Activated T-cell treated with anti-CD3 and anti-CD28 coated beads for 24 hours (primary cell): ENCODE results near the gene MCTS1.
"Not testable (repeated sequence)": the region's sequence is repeated elsewhere in the genome, so short reads cannot be mapped to it uniquely, and the experiment has no call there.

Experiments used
- DNase-seq: peaks from one replicate; pipeline ENCODE4 v3.0.0-alpha.2; 2020; ENCODE audit warnings: low read depth

Gene MCTS1

GRCh38 chrX:120629667-120630537, 26.0 kb downstream of the MCTS1 start, which contains the start of gene C1GALT1C1:
TSS of gene C1GALT1C1 (minus strand) at chrX:120630054. CDS start at chrX:120627166, 2,888 bp downstream.
- peak; percentile 83 for DNase-seq

- DNase-seq: no peak
These were observed 34.7 kb downstream of the MCTS1 start for GRCh38 chrX:120638619-120639018.

- no peak for DNase-seq
These were observed 39.0 kb downstream of the MCTS1 start for GRCh38 chrX:120642871-120643270.

- DNase-seq: no peak
These were observed 43.2 kb downstream of the MCTS1 start for GRCh38 chrX:120647127-120647526.

- not testable (repeated sequence) for DNase-seq
These were observed 48.4 kb downstream of the MCTS1 start for GRCh38 chrX:120652256-120652655.

GRCh38 chrX:120653000-120653399, 49.1 kb downstream of the MCTS1 start:
- DNase-seq: no peak

GRCh38 chrX:120660637-120661036, 56.7 kb downstream of the MCTS1 start:
- DNase-seq: no peak
